HepG2 (cell line): ENCODE results near the gene MFAP1. TPM values are rescaled to one million over a fixed set of nuclear protein-coding genes. Genes with fewer than 3 reads are reported as not detected.

ENCODE experiments used
- ATRX ChIP-seq: sonication (generic); formaldehyde crosslinking; IDR thresholded peaks from 2 replicates; pipeline ENCODE4 v1.4.0; 2020; ENCODE audit warnings: missing genetic modification reagents, borderline replicate concordance
- EHMT2 ChIP-seq: fragments of 200-600 bp; sonication (generic); IDR thresholded peaks from 2 replicates; pipeline ENCODE4 v1.7.0; 2017; ENCODE audit warnings: antibody characterized with exemption, low read depth, low read length, borderline replicate concordance
- HDAC6 ChIP-seq: fragments of 200-600 bp; sonication (generic); IDR thresholded peaks from 2 replicates; pipeline ENCODE4 v1.7.0; 2017; ENCODE audit warnings: mild to moderate bottlenecking, antibody characterized with exemption, low read length, low read depth
- NAIF1 ChIP-seq: sonication (generic); formaldehyde crosslinking; IDR thresholded peaks from 2 replicates; pipeline ENCODE4 v1.5.0; 2020; ENCODE audit warnings: mild to moderate bottlenecking, missing genetic modification reagents, borderline replicate concordance
- NFIB ChIP-seq: sonication (generic); formaldehyde crosslinking; IDR thresholded peaks from 2 replicates; pipeline ENCODE4 v1.9.0; 2021; ENCODE audit warnings: missing genetic modification reagents, mild to moderate bottlenecking, borderline replicate concordance
- NPAS2 ChIP-seq: sonication (generic); formaldehyde crosslinking; IDR thresholded peaks from 2 replicates; pipeline ENCODE4 v1.8.0; 2022; ENCODE audit warnings: mild to moderate bottlenecking, missing genetic modification reagents, borderline replicate concordance
- SMAD3 ChIP-seq: sonication (generic); formaldehyde crosslinking; IDR thresholded peaks from 2 replicates; pipeline ENCODE4 v1.4.0; 2020; ENCODE audit warnings: missing genetic modification reagents
- SP1 ChIP-seq, 2 experiments: fragments of 450-650 bp in 1 of 2; sonication (generic) in 1 of 2; formaldehyde crosslinking in 1 of 2; IDR thresholded peaks; 2 replicates each; pipeline versions ENCODE4 v1.4.0 to v1.6.1; 2016 to 2020; ENCODE audit warnings: missing genetic modification reagents in 1 of 2
- TBL1XR1 ChIP-seq: fragments of 150-350 bp; IDR thresholded peaks from 2 replicates; pipeline ENCODE4 v1.6.1; 2014; ENCODE audit warnings: borderline replicate concordance, low read length; ENCODE audit not compliant: partially characterized antibody
- TFE3 ChIP-seq: IDR thresholded peaks from 2 replicates; pipeline ENCODE4 v1.6.1; 2016
- TMF1 ChIP-seq: sonication (generic); formaldehyde crosslinking; IDR thresholded peaks from 2 replicates; pipeline ENCODE4 v1.8.1; 2022; ENCODE audit warnings: low read depth, missing genetic modification reagents
- TSC22D2 ChIP-seq: sonication (generic); formaldehyde crosslinking; IDR thresholded peaks from 2 replicates; pipeline ENCODE4 v1.5.1; 2020; ENCODE audit warnings: missing genetic modification reagents, mild to moderate bottlenecking, borderline replicate concordance
- U2AF2 ChIP-seq: fragments of 200-400 bp; formaldehyde crosslinking; IDR thresholded peaks from 2 replicates; pipeline ENCODE4 v1.6.1; 2017; ENCODE audit warnings: low read depth, mild to moderate bottlenecking, low read length
- ZGPAT ChIP-seq: IDR thresholded peaks from 2 replicates; pipeline ENCODE4 v1.6.1; 2016; ENCODE audit warnings: mild to moderate bottlenecking
- ZNF235 ChIP-seq: sonication (generic); formaldehyde crosslinking; IDR thresholded peaks from 2 replicates; pipeline ENCODE4 v1.8.1; 2023; ENCODE audit warnings: mild to moderate bottlenecking, missing genetic modification reagents, borderline replicate concordance
- ZNF337 ChIP-seq: sonication (generic); formaldehyde crosslinking; IDR thresholded peaks from 2 replicates; pipeline ENCODE4 v1.5.1; 2020; ENCODE audit warnings: missing genetic modification reagents, low read depth, mild to moderate bottlenecking, borderline replicate concordance
- ZNF724P ChIP-seq: sonication (generic); formaldehyde crosslinking; IDR thresholded peaks from 2 replicates; pipeline ENCODE4 v1.8.0; 2022; ENCODE audit warnings: missing genetic modification reagents, borderline replicate concordance
- polyA plus RNA-seq, 8 experiments: library from polyadenylated mRNA; depleted of rRNA in 3 of 8; stranded (reverse) in 7 of 8; unstranded in 1 of 8; fragments of >200 nt; fragmentation: Illumina TruSeq in 4 of 8; extraction: Trizol in 4 of 8; gene quantifications; 2 replicates each; pipeline versions ENCODE4 v1.2.1 to v1.2.3, GENCODE V29; 2011 to 2016; ENCODE audit warnings: low read depth in 4 of 8, missing spikeins in 1 of 8, mixed read lengths in 1 of 8; ENCODE audit not compliant: insufficient read depth in 1 of 8
- total RNA-seq, 5 experiments: library from RNA; depleted of rRNA; stranded (reverse); fragments of >200 nt; fragmentation: Illumina TruSeq; extraction: Trizol; gene quantifications; 2 replicates each; pipeline ENCODE4 v1.2.3, GENCODE V29; 2016; ENCODE audit warnings: low read depth in 1 of 5
- TF ChIP-seq, protein P1 (sequence below): sonication (generic); formaldehyde crosslinking; IDR thresholded peaks from 2 replicates; pipeline ENCODE4 v1.4.0; 2020; ENCODE audit warnings: missing genetic modification reagents, borderline replicate concordance
- TF ChIP-seq, protein P2 (sequence below): sonication (generic); formaldehyde crosslinking; IDR thresholded peaks from 2 replicates; pipeline ENCODE4 v1.5.0; 2020; ENCODE audit warnings: missing genetic modification reagents, mild to moderate bottlenecking, borderline replicate concordance

The MFAP1 gene
- total and polyA plus RNA-seq, 2 of the 13 experiments (the other 11 are each of a cell fraction or from before 2014, with no cell fraction given): 11.8 to 39.5 TPM

- TF ChIP-seq, protein P1, sequence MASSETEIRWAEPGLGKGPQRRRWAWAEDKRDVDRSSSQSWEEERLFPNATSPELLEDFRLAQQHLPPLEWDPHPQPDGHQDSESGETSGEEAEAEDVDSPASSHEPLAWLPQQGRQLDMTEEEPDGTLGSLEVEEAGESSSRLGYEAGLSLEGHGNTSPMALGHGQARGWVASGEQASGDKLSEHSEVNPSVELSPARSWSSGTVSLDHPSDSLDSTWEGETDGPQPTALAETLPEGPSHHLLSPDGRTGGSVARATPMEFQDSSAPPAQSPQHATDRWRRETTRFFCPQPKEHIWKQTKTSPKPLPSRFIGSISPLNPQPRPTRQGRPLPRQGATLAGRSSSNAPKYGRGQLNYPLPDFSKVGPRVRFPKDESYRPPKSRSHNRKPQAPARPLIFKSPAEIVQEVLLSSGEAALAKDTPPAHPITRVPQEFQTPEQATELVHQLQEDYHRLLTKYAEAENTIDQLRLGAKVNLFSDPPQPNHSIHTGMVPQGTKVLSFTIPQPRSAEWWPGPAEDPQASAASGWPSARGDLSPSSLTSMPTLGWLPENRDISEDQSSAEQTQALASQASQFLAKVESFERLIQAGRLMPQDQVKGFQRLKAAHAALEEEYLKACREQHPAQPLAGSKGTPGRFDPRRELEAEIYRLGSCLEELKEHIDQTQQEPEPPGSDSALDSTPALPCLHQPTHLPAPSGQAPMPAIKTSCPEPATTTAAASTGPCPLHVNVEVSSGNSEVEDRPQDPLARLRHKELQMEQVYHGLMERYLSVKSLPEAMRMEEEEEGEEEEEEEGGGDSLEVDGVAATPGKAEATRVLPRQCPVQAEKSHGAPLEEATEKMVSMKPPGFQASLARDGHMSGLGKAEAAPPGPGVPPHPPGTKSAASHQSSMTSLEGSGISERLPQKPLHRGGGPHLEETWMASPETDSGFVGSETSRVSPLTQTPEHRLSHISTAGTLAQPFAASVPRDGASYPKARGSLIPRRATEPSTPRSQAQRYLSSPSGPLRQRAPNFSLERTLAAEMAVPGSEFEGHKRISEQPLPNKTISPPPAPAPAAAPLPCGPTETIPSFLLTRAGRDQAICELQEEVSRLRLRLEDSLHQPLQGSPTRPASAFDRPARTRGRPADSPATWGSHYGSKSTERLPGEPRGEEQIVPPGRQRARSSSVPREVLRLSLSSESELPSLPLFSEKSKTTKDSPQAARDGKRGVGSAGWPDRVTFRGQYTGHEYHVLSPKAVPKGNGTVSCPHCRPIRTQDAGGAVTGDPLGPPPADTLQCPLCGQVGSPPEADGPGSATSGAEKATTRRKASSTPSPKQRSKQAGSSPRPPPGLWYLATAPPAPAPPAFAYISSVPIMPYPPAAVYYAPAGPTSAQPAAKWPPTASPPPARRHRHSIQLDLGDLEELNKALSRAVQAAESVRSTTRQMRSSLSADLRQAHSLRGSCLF (CRISPR knock-in tag): no peak
- TF ChIP-seq, protein P2, sequence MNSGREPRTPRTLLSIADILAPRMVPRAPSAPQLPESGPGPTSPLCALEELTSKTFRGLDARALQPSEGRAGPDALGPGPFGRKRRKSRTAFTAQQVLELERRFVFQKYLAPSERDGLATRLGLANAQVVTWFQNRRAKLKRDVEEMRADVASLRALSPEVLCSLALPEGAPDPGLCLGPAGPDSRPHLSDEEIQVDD (CRISPR knock-in tag): no peak
- peak; percentile 87 for TF ChIP-seq SMAD3
- no peak for TF ChIP-seq EHMT2
- no peak for TF ChIP-seq TFE3 (CRISPR knock-in tag)
- peak; percentile 62; the same call in 1 of the 2 replicates for TF ChIP-seq TMF1 (CRISPR knock-in tag)
- no peak; the same call in 1 of the 2 replicates for TF ChIP-seq TSC22D2 (CRISPR knock-in tag)
- TF ChIP-seq ZGPAT (CRISPR knock-in tag): peak; percentile 80
- TF ChIP-seq ZNF235 (CRISPR knock-in tag): no peak
- TF ChIP-seq HDAC6: no peak
- TF ChIP-seq ATRX (CRISPR knock-in tag): no peak
- TF ChIP-seq TBL1XR1: no peak
- no peak for TF ChIP-seq SP1 (IDR thresholded peaks at IDR 0.05)
- 0 out of 2 replicates have a peak, but pooled peaks have one; percentile 36 for TF ChIP-seq SP1 (CRISPR knock-in tag; IDR thresholded peaks at IDR 0.05)
- no peak for TF ChIP-seq NFIB (CRISPR knock-in tag)
- no peak for TF ChIP-seq NPAS2
- peak; percentile 67; the same call in 1 of the 2 replicates for TF ChIP-seq NAIF1 (CRISPR knock-in tag)
- TF ChIP-seq ZNF337 (CRISPR knock-in tag): 0 out of 2 replicates have a peak, but pooled peaks have one; percentile 55
- TF ChIP-seq U2AF2: no peak
- no peak for TF ChIP-seq ZNF724P (CRISPR knock-in tag)
These were observed at the start of gene MFAP1 (continued) for GRCh38 chr15:43824302-43825246.
